NCI-H345 (cell line): ENCODE measurements around the gene DCLK1.

Source experiments
- DNase-seq: peaks from one replicate; lab custom pipeline; 2025; lab: John Stamatoyannopoulos, UW

Gene DCLK1

GRCh38 chr13:35784286-35784951 is 346.8 kb downstream of the DCLK1 start:
- DNase-seq: no peak

GRCh38 chr13:35782793-35783192 is 348.4 kb downstream of the DCLK1 start:
- DNase-seq: no peak

- no peak for DNase-seq
Observed at GRCh38 chr13:35781036-35782000, 349.9 kb downstream of the DCLK1 start.

GRCh38 chr13:35780613-35781012 is 350.6 kb downstream of the DCLK1 start:
- DNase-seq: no peak

GRCh38 chr13:35771898-35772297 is 359.3 kb downstream of the DCLK1 start:
- no peak for DNase-seq

GRCh38 chr13:35770756-35771297 is 360.4 kb downstream of the DCLK1 start:
- DNase-seq: no peak

GRCh38 chr13:35769812-35770211 is 361.4 kb downstream of the DCLK1 start:
- DNase-seq: no peak

- no peak for DNase-seq
Observed at GRCh38 chr13:35768551-35768950, 362.6 kb downstream of the DCLK1 start.

- DNase-seq: peak; percentile 37
Observed at GRCh38 chr13:35768073-35768472, 363.1 kb downstream of the DCLK1 start.

- no peak for DNase-seq
Observed at GRCh38 chr13:35767256-35767976, 363.8 kb downstream of the DCLK1 start.

- no peak for DNase-seq
Observed at GRCh38 chr13:35766663-35767062, 364.5 kb downstream of the DCLK1 start.

- no peak for DNase-seq
Observed at GRCh38 chr13:35765941-35766340, 365.2 kb downstream of the DCLK1 start.

GRCh38 chr13:35765366-35765765 is 365.8 kb downstream of the DCLK1 start:
- DNase-seq: no peak

- no peak for DNase-seq
Observed at GRCh38 chr13:35764326-35765015, 366.7 kb downstream of the DCLK1 start.

GRCh38 chr13:35763782-35764123 is 367.4 kb downstream of the DCLK1 start:
- no peak for DNase-seq

- no peak for DNase-seq
Observed at GRCh38 chr13:35763060-35763781, 368.0 kb downstream of the DCLK1 start.

- no peak for DNase-seq
Observed at GRCh38 chr13:35761440-35762252, 369.5 kb downstream of the DCLK1 start.

GRCh38 chr13:35760735-35761281 is 370.4 kb downstream of the DCLK1 start:
- no peak for DNase-seq

GRCh38 chr13:35747594-35747993 is 383.6 kb downstream of the DCLK1 start:
- DNase-seq: no peak
